Karpas-422 (cell line): ENCODE measurements around the gene EYS. TPM values are rescaled to one million over a fixed set of nuclear protein-coding genes. Genes with fewer than 3 reads are reported as not detected.

ENCODE experiments used
- DNase-seq: peaks from one replicate; pipeline ENCODE4 v3.0.0-alpha.2; 2015
- H2AFZ ChIP-seq: fragments of 200-600 bp; sonication (generic); 2 replicates; pipeline ENCODE4 v1.6.1; 2014; ENCODE audit warnings: antibody characterized with exemption, low read length, mixed read lengths
- H3K27ac ChIP-seq: fragments of 200-600 bp; sonication (generic); 2 replicates; pipeline ENCODE4 v1.5.1; 2014; ENCODE audit warnings: mild to moderate bottlenecking, low read length, moderate library complexity
- H3K27me3 ChIP-seq: fragments of 200-600 bp; sonication (generic); 2 replicates; pipeline ENCODE4 v1.6.1; 2014; ENCODE audit warnings: low read length, mixed read lengths
- H3K36me3 ChIP-seq: fragments of 200-600 bp; sonication (generic); 2 replicates; pipeline ENCODE4 v1.6.1; 2014; ENCODE audit warnings: low read length, mixed read lengths; ENCODE audit not compliant: insufficient read depth
- H3K4me1 ChIP-seq: fragments of 200-600 bp; sonication (generic); 2 replicates; pipeline ENCODE4 v1.6.1; 2014; ENCODE audit warnings: mild to moderate bottlenecking, low read length, mixed read lengths
- H3K4me2 ChIP-seq: fragments of 200-600 bp; sonication (generic); 2 replicates; pipeline ENCODE4 v1.6.1; 2014; ENCODE audit warnings: low read length, low read depth, mild to moderate bottlenecking; ENCODE audit not compliant: poor library complexity, severe bottlenecking
- H3K4me3 ChIP-seq: fragments of 200-600 bp; sonication (generic); 2 replicates; pipeline ENCODE4 v1.5.1; 2014; ENCODE audit warnings: mild to moderate bottlenecking, antibody characterized with exemption, low read length, mixed read lengths
- H3K79me2 ChIP-seq: fragments of 200-600 bp; sonication (generic); 2 replicates; pipeline ENCODE4 v1.6.1; 2014; ENCODE audit warnings: mild to moderate bottlenecking, low read length, mixed read lengths
- H3K9ac ChIP-seq: fragments of 200-600 bp; sonication (generic); 2 replicates; pipeline ENCODE4 v1.6.0; 2014; ENCODE audit warnings: low read length
- H3K9me2 ChIP-seq: fragments of 200-600 bp; sonication (generic), shearing (Covaris generic); replicated peaks from 2 replicates; pipeline ENCODE4 v1.6.0; 2014; ENCODE audit warnings: mild to moderate bottlenecking, low read length, moderate library complexity; ENCODE audit not compliant: insufficient read depth
- H3K9me3 ChIP-seq: fragments of 300-700, 200-600 bp; sonication (generic); 2 replicates; pipeline ENCODE4 v1.6.1; 2014; ENCODE audit warnings: low read length, mixed read lengths
- H4K20me1 ChIP-seq: fragments of 200-600 bp; sonication (generic); 2 replicates; pipeline ENCODE4 v1.6.1; 2014; ENCODE audit warnings: mild to moderate bottlenecking, antibody characterized with exemption, low read length, low read depth; ENCODE audit not compliant: insufficient read depth
- total RNA-seq: library from RNA; depleted of rRNA; stranded (reverse); fragments of >200 nt; shearing (Covaris generic); gene quantifications from 2 replicates; pipeline ENCODE4 v1.2.3, GENCODE V29; 2014; ENCODE audit warnings: low replicate concordance

EYS gene
- total RNA-seq, 1 experiment from 2014 or later: not detected

DNA sequence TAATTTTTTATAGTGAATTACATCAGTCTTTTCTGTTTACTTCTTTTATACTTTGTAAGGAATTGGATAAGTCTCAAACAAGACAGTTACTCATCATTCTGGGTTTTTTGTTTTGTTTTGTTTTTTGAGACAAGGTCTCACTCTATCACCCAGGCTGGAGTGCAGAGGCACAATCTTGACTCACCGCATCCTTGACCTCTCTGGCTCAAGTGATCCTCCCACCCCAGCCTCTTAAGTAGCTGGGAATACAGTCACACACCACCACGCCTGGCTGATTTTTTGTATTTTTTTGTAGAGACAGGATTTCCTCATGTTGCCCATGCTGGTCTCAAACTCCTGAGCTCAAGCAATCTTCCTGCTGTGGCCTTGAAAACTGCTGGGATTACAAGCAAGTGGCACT is 524.3 kb downstream of the EYS start:
- no peaks in the 10 kb centered on the region for H3K79me2 ChIP-seq
- H2AFZ ChIP-seq: no peak overlapping the region
- no peak for DNase-seq
- H3K27me3 ChIP-seq: no peaks in the 10 kb centered on the region
- no peak overlapping the region for H3K4me2 ChIP-seq
- H3K9ac ChIP-seq: no peak overlapping the region
- peaks cover 12% of the 10 kb centered on the region for H3K9me3 ChIP-seq
- H3K36me3 ChIP-seq: no peaks in the 10 kb centered on the region
- no peak overlapping the region for H3K27ac ChIP-seq
- H3K9me2 ChIP-seq: no peaks in the 10 kb centered on the region
- no peaks in the 10 kb centered on the region for H3K4me1 ChIP-seq
- no peak overlapping the region for H3K4me3 ChIP-seq
- no peaks in the 10 kb centered on the region for H4K20me1 ChIP-seq

DNA sequence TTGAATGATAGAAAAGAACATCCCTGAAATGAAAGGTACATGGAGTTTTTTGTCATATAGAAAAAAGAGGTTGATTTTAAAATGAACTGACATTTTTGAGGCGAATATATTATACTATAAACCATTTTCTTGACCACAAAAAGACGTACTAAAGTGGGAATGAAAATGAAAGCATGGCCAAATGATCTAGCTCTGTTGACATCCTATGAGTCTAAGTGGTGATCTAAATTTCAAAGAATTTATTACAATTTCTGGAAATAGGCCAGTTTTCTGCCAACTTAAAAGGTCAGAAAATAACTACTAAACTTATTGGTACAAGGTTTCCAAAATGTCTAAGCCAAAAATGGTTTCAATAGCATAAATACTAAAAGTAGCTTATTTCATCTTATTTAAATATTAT is 536.8 kb downstream of the EYS start:
- Histone ChIP-seq H3K27ac (no peak overlapping the region), H3K4me1 (no peaks in the 10 kb centered on the region), H3K9me2 (no peaks in the 10 kb centered on the region), H3K9me3 (peaks cover 13% of the 10 kb centered on the region), H4K20me1 (no peaks in the 10 kb centered on the region), H3K79me2 (no peaks in the 10 kb centered on the region), H3K27me3 (no peaks in the 10 kb centered on the region), H3K9ac (no peak overlapping the region), H3K4me3 (no peak overlapping the region), H3K4me2 (no peak overlapping the region), H2AFZ (no peak overlapping the region), H3K36me3 (no peaks in the 10 kb centered on the region)
- DNase-seq: no peak

DNA sequence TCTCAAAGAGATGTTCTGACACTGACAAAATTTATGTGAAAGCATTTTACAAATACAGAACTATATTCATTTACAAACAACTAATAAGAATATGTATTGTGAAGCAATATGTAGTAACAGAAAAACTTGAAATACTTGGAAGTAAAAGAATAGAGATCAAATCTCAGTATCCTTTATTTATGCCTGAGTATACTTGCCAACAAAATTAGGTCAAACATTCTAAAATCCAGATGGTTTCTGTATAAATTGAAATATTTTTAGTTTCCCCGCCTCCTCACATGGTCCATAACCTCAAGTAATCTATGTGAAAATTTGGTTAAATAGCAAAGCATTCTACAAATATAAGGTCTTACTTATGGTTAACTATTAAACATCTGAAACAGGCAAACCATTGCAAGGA is 545.4 kb downstream of the EYS start:
- H3K4me1 ChIP-seq: no peaks in the 10 kb centered on the region
- no peak overlapping the region for H3K9ac ChIP-seq
- no peaks in the 10 kb centered on the region for H3K36me3 ChIP-seq
- no peaks in the 10 kb centered on the region for H3K27me3 ChIP-seq
- DNase-seq: no peak
- H2AFZ ChIP-seq: no peak overlapping the region
- H3K79me2 ChIP-seq: no peaks in the 10 kb centered on the region
- no peaks in the 10 kb centered on the region for H3K9me2 ChIP-seq
- H4K20me1 ChIP-seq: no peaks in the 10 kb centered on the region
- peaks cover 22% of the 10 kb centered on the region for H3K9me3 ChIP-seq
- H3K27ac ChIP-seq: no peak overlapping the region
- no peak overlapping the region for H3K4me3 ChIP-seq
- H3K4me2 ChIP-seq: no peak overlapping the region

DNA sequence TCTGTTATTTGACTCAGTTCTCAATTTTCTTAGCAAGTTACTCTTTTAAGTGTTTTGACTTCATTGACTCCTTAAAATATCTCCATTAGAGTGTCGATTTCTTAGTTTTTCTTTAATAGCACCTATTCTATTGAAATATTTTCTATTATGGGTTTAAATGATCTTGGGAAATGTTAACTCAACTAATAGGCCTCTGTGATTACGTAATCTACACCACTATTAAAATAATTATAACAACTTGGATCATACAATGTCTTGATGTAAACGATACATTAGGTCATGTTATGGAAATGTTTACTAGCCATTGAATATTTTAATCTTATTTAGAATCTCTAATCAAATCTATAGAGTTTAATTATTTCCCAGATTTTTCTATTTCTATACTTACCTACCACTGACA is 550.0 kb downstream of the EYS start:
- H3K4me3 ChIP-seq: no peak overlapping the region
- H3K4me2 ChIP-seq: no peak overlapping the region
- H3K9ac ChIP-seq: no peak overlapping the region
- H3K9me2 ChIP-seq: no peaks in the 10 kb centered on the region
- no peaks in the 10 kb centered on the region for H3K4me1 ChIP-seq
- H3K27ac ChIP-seq: no peak overlapping the region
- H3K79me2 ChIP-seq: no peaks in the 10 kb centered on the region
- no peak overlapping the region for H2AFZ ChIP-seq
- peaks cover 39% of the 10 kb centered on the region for H3K9me3 ChIP-seq
- no peaks in the 10 kb centered on the region for H3K36me3 ChIP-seq
- no peaks in the 10 kb centered on the region for H3K27me3 ChIP-seq
- no peak for DNase-seq
- no peaks in the 10 kb centered on the region for H4K20me1 ChIP-seq

DNA sequence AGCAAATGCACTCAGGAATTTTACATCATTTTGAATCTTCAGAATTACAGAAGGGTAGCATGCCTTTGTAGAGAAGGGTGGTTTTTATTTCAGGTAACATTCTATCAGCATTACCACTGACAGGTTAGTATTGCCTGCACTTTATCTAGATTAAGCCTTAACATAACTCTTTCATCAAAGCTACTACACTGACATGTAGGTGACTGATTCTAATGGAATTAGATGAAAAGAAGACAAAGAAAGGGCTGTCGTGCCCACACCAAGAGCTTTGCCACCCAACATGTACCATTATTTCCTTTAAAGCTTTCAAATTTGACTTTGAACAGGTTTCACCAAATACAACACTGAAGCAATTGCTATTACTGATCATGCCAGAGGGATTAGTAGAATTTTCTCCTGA is 551.9 kb downstream of the EYS start:
- Histone ChIP-seq H3K36me3 (no peaks in the 10 kb centered on the region), H3K4me3 (no peak overlapping the region), H3K27ac (no peak overlapping the region), H2AFZ (no peak overlapping the region), H4K20me1 (no peaks in the 10 kb centered on the region), H3K9me3 (peaks cover 38% of the 10 kb centered on the region), H3K4me1 (no peaks in the 10 kb centered on the region), H3K79me2 (no peaks in the 10 kb centered on the region), H3K27me3 (no peaks in the 10 kb centered on the region), H3K9me2 (no peaks in the 10 kb centered on the region), H3K4me2 (no peak overlapping the region), H3K9ac (no peak overlapping the region)
- no peak for DNase-seq

DNA sequence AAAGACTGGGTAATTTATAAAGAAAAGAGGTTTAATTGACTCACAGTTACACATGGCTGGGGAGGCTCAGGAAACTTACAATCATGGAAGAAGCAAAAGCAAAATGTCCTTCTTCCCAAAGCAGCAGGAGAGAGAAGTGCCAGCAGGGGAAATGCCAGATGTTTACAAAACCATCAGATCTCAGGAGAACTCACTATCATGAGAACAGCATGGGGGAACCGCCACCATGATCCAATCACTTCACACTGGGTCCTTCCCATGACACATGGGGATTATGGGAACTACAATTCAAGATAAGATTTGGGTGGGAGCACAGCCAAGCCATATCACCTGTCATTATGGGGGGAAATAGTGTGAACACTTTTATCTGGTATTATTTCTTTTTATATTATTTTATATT is 557.2 kb downstream of the EYS start:
- no peaks in the 10 kb centered on the region for H4K20me1 ChIP-seq
- H3K36me3 ChIP-seq: no peaks in the 10 kb centered on the region
- H3K9ac ChIP-seq: no peak overlapping the region
- H3K9me3 ChIP-seq: peaks cover 23% of the 10 kb centered on the region
- no peak overlapping the region for H2AFZ ChIP-seq
- no peaks in the 10 kb centered on the region for H3K79me2 ChIP-seq
- H3K4me1 ChIP-seq: no peaks in the 10 kb centered on the region
- H3K27ac ChIP-seq: no peak overlapping the region
- no peaks in the 10 kb centered on the region for H3K9me2 ChIP-seq
- no peaks in the 10 kb centered on the region for H3K27me3 ChIP-seq
- no peak for DNase-seq
- no peak overlapping the region for H3K4me3 ChIP-seq
- no peak overlapping the region for H3K4me2 ChIP-seq

DNA sequence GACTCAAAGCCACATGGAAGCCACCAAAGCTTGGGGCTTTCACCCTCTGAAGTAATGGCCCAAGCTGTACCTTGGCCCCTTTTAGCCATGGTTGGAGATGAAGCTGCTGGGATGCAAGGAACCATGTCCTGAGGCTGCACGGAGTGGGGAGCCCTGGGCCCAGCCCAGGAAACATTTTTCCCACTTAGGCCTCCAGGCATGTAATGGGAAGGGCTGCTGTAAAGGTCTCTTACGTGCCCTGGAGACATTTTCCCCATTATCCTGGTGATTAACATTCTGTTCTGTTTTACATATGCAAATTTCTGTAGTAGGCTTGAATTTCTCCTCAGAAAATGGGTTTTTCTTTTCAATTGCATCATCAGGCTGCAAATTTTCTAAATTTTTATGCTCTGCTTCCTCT is 558.2 kb downstream of the EYS start:
- no peaks in the 10 kb centered on the region for H4K20me1 ChIP-seq
- H3K79me2 ChIP-seq: no peaks in the 10 kb centered on the region
- H3K4me1 ChIP-seq: no peaks in the 10 kb centered on the region
- H3K4me3 ChIP-seq: no peak overlapping the region
- H3K36me3 ChIP-seq: no peaks in the 10 kb centered on the region
- H3K27me3 ChIP-seq: no peaks in the 10 kb centered on the region
- H3K9me3 ChIP-seq: peaks cover 25% of the 10 kb centered on the region
- no peak for DNase-seq
- H2AFZ ChIP-seq: no peak overlapping the region
- no peak overlapping the region for H3K9ac ChIP-seq
- H3K27ac ChIP-seq: no peak overlapping the region
- no peaks in the 10 kb centered on the region for H3K9me2 ChIP-seq
- H3K4me2 ChIP-seq: no peak overlapping the region

DNA sequence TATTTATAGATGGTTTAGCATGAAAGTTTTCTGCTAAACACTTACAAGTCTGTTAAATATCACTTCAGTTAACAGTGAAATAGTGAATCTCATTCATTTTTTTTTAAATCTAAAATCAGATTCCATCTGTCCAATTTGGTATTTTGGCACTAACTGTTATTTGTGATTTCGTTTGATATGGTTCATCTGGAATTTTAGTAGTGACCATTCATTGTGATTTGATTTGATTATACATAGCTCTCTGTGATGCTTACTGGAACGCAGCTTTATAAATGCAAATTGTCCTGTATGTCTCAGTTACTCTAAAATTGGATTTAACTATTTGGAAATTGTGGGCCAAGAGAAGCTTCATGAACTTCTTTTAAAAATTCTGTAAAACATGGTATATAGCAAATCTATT is 571.5 kb downstream of the EYS start:
- H4K20me1 ChIP-seq: no peaks in the 10 kb centered on the region
- H3K4me1 ChIP-seq: no peaks in the 10 kb centered on the region
- no peak overlapping the region for H3K27ac ChIP-seq
- no peak for DNase-seq
- no peaks in the 10 kb centered on the region for H3K36me3 ChIP-seq
- H3K79me2 ChIP-seq: no peaks in the 10 kb centered on the region
- H3K27me3 ChIP-seq: no peaks in the 10 kb centered on the region
- H3K4me3 ChIP-seq: no peak overlapping the region
- no peaks in the 10 kb centered on the region for H3K9me2 ChIP-seq
- peaks cover 32% of the 10 kb centered on the region for H3K9me3 ChIP-seq
- H3K4me2 ChIP-seq: no peak overlapping the region
- H2AFZ ChIP-seq: no peak overlapping the region
- H3K9ac ChIP-seq: no peak overlapping the region

DNA sequence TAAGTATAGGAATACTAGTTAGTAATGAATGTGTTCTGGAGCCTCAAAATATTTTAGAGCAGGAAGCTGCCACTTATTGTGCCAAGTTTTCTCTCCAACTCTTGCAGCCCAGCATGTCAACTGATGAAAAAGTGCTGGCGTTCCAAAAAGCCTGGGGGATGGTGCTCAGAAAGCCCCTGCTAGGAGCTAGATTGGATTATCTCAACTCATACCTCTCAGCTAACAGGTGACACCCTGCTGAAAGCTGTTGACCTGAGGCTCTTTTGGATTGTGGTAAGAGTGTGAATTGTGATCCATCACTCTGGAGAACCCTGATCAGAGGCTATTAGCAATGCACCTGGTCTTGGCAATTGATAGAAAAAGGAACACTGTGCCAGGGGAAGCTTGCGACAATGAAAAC is 580.4 kb downstream of the EYS start:
- H3K4me1 ChIP-seq: no peaks in the 10 kb centered on the region
- H3K4me3 ChIP-seq: no peak overlapping the region
- H3K36me3 ChIP-seq: no peaks in the 10 kb centered on the region
- no peaks in the 10 kb centered on the region for H3K27me3 ChIP-seq
- H2AFZ ChIP-seq: no peak overlapping the region
- no peaks in the 10 kb centered on the region for H4K20me1 ChIP-seq
- no peaks in the 10 kb centered on the region for H3K79me2 ChIP-seq
- no peak overlapping the region for H3K4me2 ChIP-seq
- no peaks in the 10 kb centered on the region for H3K9me2 ChIP-seq
- H3K27ac ChIP-seq: no peak overlapping the region
- DNase-seq: no peak
- H3K9ac ChIP-seq: no peak overlapping the region
- H3K9me3 ChIP-seq: peaks cover 17% of the 10 kb centered on the region; the same call in 1 of the 2 replicates
